ENCODE measurements around the gene LAMA3.
"Not testable (repeated sequence)": the region's sequence is repeated elsewhere in the genome, so short reads cannot be mapped to it uniquely, and the experiment has no call there.

LAMA3 gene

DNA sequence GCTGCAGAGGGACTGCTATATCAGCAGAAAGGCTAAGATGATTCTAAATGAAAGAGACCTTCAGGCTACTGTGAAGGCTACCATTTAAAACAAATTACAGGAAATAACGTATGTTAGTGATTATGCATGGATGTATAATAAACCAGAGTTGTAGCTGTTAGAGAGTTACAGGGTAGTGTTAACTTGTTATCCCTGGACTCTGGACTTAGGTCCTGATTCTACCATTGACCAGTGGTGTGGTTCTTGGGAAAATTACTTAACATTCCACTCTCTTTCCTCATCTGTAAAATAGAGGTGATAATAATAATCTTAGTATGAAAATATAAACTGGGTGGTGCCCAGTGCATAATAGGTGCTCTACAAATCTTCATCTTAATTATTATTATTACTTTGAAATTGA lies 22.2 kb downstream of the LAMA3 start:
- DNase-seq (ENCODE audit: low read depth), result no peak
- no peak overlapping the region for H3K4me3 ChIP-seq (ENCODE audit: low read length)
- TF ChIP-seq, protein P1, sequence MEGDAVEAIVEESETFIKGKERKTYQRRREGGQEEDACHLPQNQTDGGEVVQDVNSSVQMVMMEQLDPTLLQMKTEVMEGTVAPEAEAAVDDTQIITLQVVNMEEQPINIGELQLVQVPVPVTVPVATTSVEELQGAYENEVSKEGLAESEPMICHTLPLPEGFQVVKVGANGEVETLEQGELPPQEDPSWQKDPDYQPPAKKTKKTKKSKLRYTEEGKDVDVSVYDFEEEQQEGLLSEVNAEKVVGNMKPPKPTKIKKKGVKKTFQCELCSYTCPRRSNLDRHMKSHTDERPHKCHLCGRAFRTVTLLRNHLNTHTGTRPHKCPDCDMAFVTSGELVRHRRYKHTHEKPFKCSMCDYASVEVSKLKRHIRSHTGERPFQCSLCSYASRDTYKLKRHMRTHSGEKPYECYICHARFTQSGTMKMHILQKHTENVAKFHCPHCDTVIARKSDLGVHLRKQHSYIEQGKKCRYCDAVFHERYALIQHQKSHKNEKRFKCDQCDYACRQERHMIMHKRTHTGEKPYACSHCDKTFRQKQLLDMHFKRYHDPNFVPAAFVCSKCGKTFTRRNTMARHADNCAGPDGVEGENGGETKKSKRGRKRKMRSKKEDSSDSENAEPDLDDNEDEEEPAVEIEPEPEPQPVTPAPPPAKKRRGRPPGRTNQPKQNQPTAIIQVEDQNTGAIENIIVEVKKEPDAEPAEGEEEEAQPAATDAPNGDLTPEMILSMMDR (conservative IDR thresholded peaks at IDR 0.05; ENCODE audit: low read depth, low read length), result no peak

GRCh38 chr18:23712445-23712844 lies 23.2 kb downstream of the LAMA3 start:
- TF ChIP-seq, protein P1 (conservative IDR thresholded peaks at IDR 0.05; ENCODE audit: low read depth, low read length), result no peak
- no peak for DNase-seq (ENCODE audit: low read depth)
- no peak overlapping the region for H3K4me3 ChIP-seq (ENCODE audit: low read length)

- no peak for DNase-seq (ENCODE audit: low read depth)
- H3K4me3 ChIP-seq (ENCODE audit: low read length), result no peak overlapping the region
- TF ChIP-seq, protein P1 (conservative IDR thresholded peaks at IDR 0.05; ENCODE audit: low read depth, low read length), result no peak
These were observed 25.3 kb downstream of the LAMA3 start for GRCh38 chr18:23714576-23714975.

- DNase-seq (ENCODE audit: low read depth); H3K4me3 ChIP-seq (ENCODE audit: low read length): not testable (repeated sequence)
These were observed 26.8 kb downstream of the LAMA3 start for GRCh38 chr18:23716079-23716478.

DNA sequence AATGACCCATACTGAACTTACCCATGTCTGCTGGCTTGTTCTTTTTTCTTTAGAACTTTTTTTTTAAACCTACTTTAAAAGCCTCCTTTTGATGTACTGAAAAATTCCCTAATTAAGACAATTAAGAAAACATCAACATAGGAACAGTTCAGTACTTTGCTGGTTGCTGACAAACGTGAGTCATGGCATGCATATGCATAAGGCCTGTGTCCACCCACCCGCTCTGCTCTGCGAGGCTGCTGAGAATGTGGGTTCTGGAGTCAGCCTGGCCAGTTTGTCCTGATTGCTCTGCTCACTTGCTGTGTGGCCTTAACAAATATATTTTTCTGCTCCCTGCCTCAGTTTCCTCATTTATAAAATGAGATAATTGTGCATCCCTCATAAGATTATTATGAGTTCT lies 27.3 kb downstream of the LAMA3 start:
- DNase-seq (ENCODE audit: low read depth), result peak; percentile 93
- no peak overlapping the region for H3K4me3 ChIP-seq (ENCODE audit: low read length)
- TF ChIP-seq, protein P1 (conservative IDR thresholded peaks at IDR 0.05; ENCODE audit: low read depth, low read length), result no peak

- TF ChIP-seq, protein P1 (conservative IDR thresholded peaks at IDR 0.05; ENCODE audit: low read depth, low read length), result no peak
- no peak for DNase-seq (ENCODE audit: low read depth)
- no peak overlapping the region for H3K4me3 ChIP-seq (ENCODE audit: low read length)
These were observed 27.7 kb downstream of the LAMA3 start for GRCh38 chr18:23716966-23717365.

- DNase-seq (ENCODE audit: low read depth), result no peak
These were observed 29.0 kb downstream of the LAMA3 start for GRCh38 chr18:23718243-23718720.

More at GRCh38 chr18:23718243-23718720, 29.0 kb downstream of the LAMA3 start:
- TF ChIP-seq, protein P1 (conservative IDR thresholded peaks at IDR 0.05; ENCODE audit: low read depth, low read length), result no peak
- no peak overlapping the region for H3K4me3 ChIP-seq (ENCODE audit: low read length)

Data from retinal pigment epithelial cell (primary cell).